ENCODE measurements around the gene GALR2. TPM values are rescaled to one million over a fixed set of nuclear protein-coding genes. Genes with fewer than 3 reads are reported as not detected.
A peak's percentile ranks its signal among the peaks of the same experiment; 100 is the strongest.
"Not testable (repeated sequence)": the region's sequence is repeated elsewhere in the genome, so short reads cannot be mapped to it uniquely, and the experiment has no call there.

Gene GALR2
- not detected for polyA plus RNA-seq (2013, experiment 1 of 2; ENCODE audit: insufficient read length)
- not detected for polyA plus RNA-seq (2013, experiment 2 of 2; ENCODE audit: insufficient read length)

GRCh38 chr17:76074390-76075363, at the start of gene GALR2:
TSS of gene GALR2 (plus strand) at chr17:76074781. CDS start at chr17:76074884, 103 bp downstream.
- no peak for DNase-seq

GRCh38 chr17:76025294-76025693, 49.3 kb upstream of the GALR2 start:
- DNase-seq, result no peak

- no peak for DNase-seq
Observed at GRCh38 chr17:76026714-76027158, 47.8 kb upstream of the GALR2 start.

GRCh38 chr17:76027159-76027839, 47.3 kb upstream of the GALR2 start, which contains the start of gene EVPL:
TSS of gene EVPL (minus strand) at chr17:76027306. CDS start at chr17:76027198, 108 bp downstream.
- no peak for DNase-seq

- no peak for DNase-seq
Observed at GRCh38 chr17:76032073-76032779, 42.4 kb upstream of the GALR2 start.

GRCh38 chr17:76032780-76033108, 41.8 kb upstream of the GALR2 start:
- no peak for DNase-seq

GRCh38 chr17:76033139-76033538, 41.4 kb upstream of the GALR2 start:
- no peak for DNase-seq

- DNase-seq, result peak; percentile 24
Observed at GRCh38 chr17:76034428-76035350, 39.9 kb upstream of the GALR2 start.

GRCh38 chr17:76036497-76037261, 37.9 kb upstream of the GALR2 start:
- DNase-seq, result no peak

GRCh38 chr17:76038050-76038449, 36.5 kb upstream of the GALR2 start:
- peak; percentile 17 for DNase-seq

GRCh38 chr17:76039121-76039520, 35.5 kb upstream of the GALR2 start:
- DNase-seq, result no peak

GRCh38 chr17:76040376-76040775, 34.2 kb upstream of the GALR2 start:
- DNase-seq, result no peak

GRCh38 chr17:76042868-76043267, 31.7 kb upstream of the GALR2 start:
- not testable (repeated sequence) for DNase-seq

GRCh38 chr17:76044475-76045007, 30.0 kb upstream of the GALR2 start:
- not testable (repeated sequence) for DNase-seq

- DNase-seq, result no peak
Observed at GRCh38 chr17:76046064-76046463, 28.5 kb upstream of the GALR2 start.

- no peak for DNase-seq
Observed at GRCh38 chr17:76048025-76048605, 26.5 kb upstream of the GALR2 start.

- peak; percentile 72 for DNase-seq
Observed at GRCh38 chr17:76048711-76049110, 25.9 kb upstream of the GALR2 start.

GRCh38 chr17:76049239-76049638, 25.3 kb upstream of the GALR2 start:
- no peak for DNase-seq

GRCh38 chr17:76049836-76050537, 24.6 kb upstream of the GALR2 start:
- DNase-seq, result no peak

Measured in fibroblast of skin of back (primary cell).